Endothelial cell of umbilical vein (primary cell): ENCODE data around the gene HECW1. TPM values are rescaled to one million over a fixed set of nuclear protein-coding genes. Genes with fewer than 3 reads are reported as not detected.

Experiments used
- BruUV-seq: library from RNA; stranded (reverse); fragments of 400-500 nt; replicated peaks from 2 replicates; lab custom pipeline; 2021; lab: Mats Ljungman, UMichigan
- CTCF ChIA-PET: fragments of 300-600, 350-600 bp; sonication (Branson Sonifier 250); formaldehyde crosslinking; loops from one replicate; lab custom pipeline; 2021; ENCODE audit warnings: antibody characterized with exemption, inconsistent platforms; lab: Charles Lee
- POLR2A ChIA-PET: fragments of 300-600, 350-600 bp; sonication (Branson Sonifier 250); formaldehyde crosslinking; loops from one replicate; lab custom pipeline; 2021; ENCODE audit warnings: antibody characterized with exemption, inconsistent platforms; lab: Charles Lee
- DNase-seq: peaks from one replicate; pipeline ENCODE4 v3.0.0-alpha.2; 2011; ENCODE audit warnings: low read depth, low spot score
- FAIRE-seq: peaks from 2 replicates; lab custom pipeline; 2011; peaks lifted over from hg19 to GRCh38; lab: Jason Lieb, UNC
- H2AFZ ChIP-seq: 2 replicates; pipeline ENCODE4 v1.6.0; 2012; ENCODE audit warnings: low read depth, low read length, control low read depth, inconsistent platforms
- H3K27ac ChIP-seq: 2 replicates; pipeline ENCODE4 v1.5.1; 2011; ENCODE audit warnings: low read depth, mild to moderate bottlenecking, control low read depth, low read length, moderate library complexity; ENCODE audit not compliant: insufficient read depth
- H3K27me3 ChIP-seq, 2 experiments: 2 replicates each; pipeline versions ENCODE4 v1.6.0 to v1.6.1; 2011; ENCODE audit warnings: low read length in 2 of 2, mixed read lengths in 1 of 2; ENCODE audit not compliant: control insufficient read depth in 2 of 2, insufficient read depth in 2 of 2
- H3K36me3 ChIP-seq, 2 experiments: 2 replicates in 1 of 2; 3 replicates in 1 of 2; pipeline ENCODE4 v1.5.1; 2011; ENCODE audit warnings: low read length in 2 of 2, mild to moderate bottlenecking in 1 of 2, moderate library complexity in 1 of 2; ENCODE audit not compliant: control insufficient read depth in 2 of 2, insufficient read depth in 2 of 2; ENCODE audit errors: extremely low read depth in 1 of 2
- H3K4me1 ChIP-seq: 3 replicates; pipeline ENCODE4 v1.5.1; 2011; ENCODE audit warnings: mild to moderate bottlenecking, low read length; ENCODE audit not compliant: control insufficient read depth, insufficient read depth; ENCODE audit errors: extremely low read depth
- H3K4me2 ChIP-seq: 2 replicates; pipeline ENCODE4 v1.6.1; 2011; ENCODE audit warnings: low read length, control low read depth, mixed read lengths; ENCODE audit not compliant: insufficient read depth
- H3K4me3 ChIP-seq, 3 experiments: fragments of 200-600 bp in 1 of 3; sonication (generic), shearing (Covaris generic) in 1 of 3; replicated peaks in 1 of 3; 2 replicates each; pipeline ENCODE4 v1.5.1; 2011 to 2016; ENCODE audit warnings: control low read depth in 3 of 3, low read length in 3 of 3, mild to moderate bottlenecking in 2 of 3, inconsistent platforms in 1 of 3, low read depth in 1 of 3, moderate library complexity in 1 of 3; ENCODE audit not compliant: insufficient read depth in 1 of 3
- H3K79me2 ChIP-seq: 2 replicates; pipeline ENCODE4 v1.6.0; 2012; ENCODE audit warnings: low read length, inconsistent platforms; ENCODE audit not compliant: control insufficient read depth, insufficient read depth
- H3K9ac ChIP-seq: replicated peaks from 2 replicates; pipeline ENCODE3; 2011; ENCODE audit warnings: low read length, control low read depth; ENCODE audit not compliant: insufficient read depth; ENCODE audit errors: extremely low read depth
- H3K9me1 ChIP-seq: replicated peaks from 3 replicates; pipeline ENCODE4 v1.6.0; 2011; ENCODE audit warnings: mild to moderate bottlenecking, low read length; ENCODE audit not compliant: control insufficient read depth, insufficient read depth; ENCODE audit errors: extremely low read depth
- H3K9me3 ChIP-seq: replicated peaks from 2 replicates; pipeline ENCODE4 v1.5.1; 2012; ENCODE audit warnings: low read length, inconsistent platforms; ENCODE audit not compliant: control insufficient read depth, insufficient read depth
- H4K20me1 ChIP-seq: replicated peaks from 2 replicates; pipeline ENCODE3; 2011; ENCODE audit warnings: mild to moderate bottlenecking, low read length; ENCODE audit not compliant: control insufficient read depth, insufficient read depth; ENCODE audit errors: extremely low read depth
- EZH2 ChIP-seq: IDR thresholded peaks from 2 replicates; pipeline ENCODE4 v1.6.1; 2012; ENCODE audit warnings: borderline replicate concordance, low read depth, mild to moderate bottlenecking, moderate library complexity, low read length, inconsistent platforms; ENCODE audit not compliant: severe bottlenecking
- FOS ChIP-seq: IDR thresholded peaks from 2 replicates; pipeline ENCODE4 v1.6.1; 2011; ENCODE audit warnings: mild to moderate bottlenecking, low read length, moderate library complexity, borderline replicate concordance; ENCODE audit not compliant: insufficient read depth
- GATA2 ChIP-seq: IDR thresholded peaks from 2 replicates; pipeline ENCODE4 v1.7.0; 2011; ENCODE audit warnings: low read depth, mild to moderate bottlenecking, moderate library complexity, mixed read lengths, low read length; ENCODE audit not compliant: insufficient read length, insufficient read depth
- JUN ChIP-seq: IDR thresholded peaks from 2 replicates; pipeline ENCODE4 v1.6.1; 2011; ENCODE audit warnings: borderline replicate concordance, low read depth; ENCODE audit not compliant: insufficient read length, insufficient read depth
- MYC ChIP-seq: IDR thresholded peaks from one replicate; pipeline ENCODE4 v1.6.1; 2011; ENCODE audit warnings: mild to moderate bottlenecking, low read depth, low read length
- POLR2A ChIP-seq: IDR thresholded peaks from 2 replicates; pipeline ENCODE4 v1.6.1; 2012; ENCODE audit warnings: low read depth, mild to moderate bottlenecking, control low read depth, low read length
- POLR2AphosphoS5 ChIP-seq: IDR thresholded peaks from 2 replicates; pipeline ENCODE4 v1.6.1; 2012; ENCODE audit warnings: low read depth, mild to moderate bottlenecking, control low read depth, low read length, moderate library complexity; ENCODE audit not compliant: insufficient read depth
- dilution Hi-C: fragments of 300-500 bp; cut with MboI; formaldehyde crosslinking; loops from one replicate; pipeline ENCODE4 v1.15.0; 2019; ENCODE audit warnings: low sequenced_read_pairs; ENCODE audit not compliant: extremely low pct_ligation_motif_present
- intact Hi-C: fragments of 100-400 bp; cut with micrococcal nuclease; formaldehyde crosslinking; loops from one replicate; pipeline ENCODE4 v1.10.0; 2022
- polyA plus RNA-seq, 4 experiments: library from polyadenylated mRNA; depleted of rRNA in 3 of 4; stranded (reverse) in 3 of 4; unstranded in 1 of 4; fragments of >200 nt; gene quantifications; 2 replicates each; pipeline versions ENCODE4 v1.2.1 to v1.2.3, GENCODE V29; 2011 to 2012; ENCODE audit warnings: missing spikeins in 1 of 4
- total RNA-seq: library from RNA; stranded (reverse); gene quantifications from 2 replicates; pipeline ENCODE4 v1.2.3, GENCODE V29; 2021
- TF ChIP-seq, protein P1 (sequence below): IDR thresholded peaks from 2 replicates; pipeline ENCODE4 v1.6.1; 2011; ENCODE audit not compliant: insufficient read depth, insufficient read length
- TF ChIP-seq, protein P2 (sequence below), 2 donors: IDR thresholded peaks; 1 replicate in 1 of 2; 2 replicates in 1 of 2; pipeline ENCODE4 v1.5.1; 2011; ENCODE audit warnings: low read length in 2 of 2, mild to moderate bottlenecking in 2 of 2, moderate library complexity in 2 of 2, control low read depth in 1 of 2, inconsistent platforms in 1 of 2, low read depth in 1 of 2; ENCODE audit not compliant: insufficient read depth in 1 of 2; ENCODE audit errors: extremely low read depth in 1 of 2

Gene HECW1
- total and polyA plus RNA-seq, 2 donors (not counting 3 experiments of a cell fraction or from before 2014, with no cell fraction given) = not detected

DNA sequence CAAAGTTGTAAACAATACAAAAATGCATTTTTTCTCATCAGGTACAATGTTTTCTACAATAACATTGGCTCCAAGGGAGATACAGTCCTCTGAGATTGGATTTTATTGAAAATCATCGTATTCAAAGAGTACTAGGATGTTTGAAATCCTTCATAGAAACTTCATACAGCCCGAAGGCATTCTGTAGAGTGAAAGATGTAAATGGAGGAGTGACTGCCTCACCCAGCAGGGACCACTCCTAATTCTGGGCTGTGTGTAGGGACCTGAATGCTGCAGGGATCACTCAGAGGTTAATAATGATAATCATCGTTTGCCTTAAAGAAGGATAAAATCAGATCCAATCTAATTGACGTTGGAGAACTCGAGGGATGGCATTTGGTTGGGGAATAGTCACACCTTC, 198.6 kb downstream of the HECW1 start:
- CTCF ChIA-PET = no interaction called here
- no peak for DNase-seq
- H3K27me3 ChIP-seq = no peaks in the 10 kb centered on the region
- H3K36me3 ChIP-seq = no peaks in the 10 kb centered on the region
- H4K20me1 ChIP-seq = no peaks in the 10 kb centered on the region
- H3K9me3 ChIP-seq = no peaks in the 10 kb centered on the region
- H2AFZ ChIP-seq = no peak overlapping the region
- no peak for TF ChIP-seq GATA2
- TF ChIP-seq POLR2AphosphoS5 = no peak
- TF ChIP-seq, protein P1, sequence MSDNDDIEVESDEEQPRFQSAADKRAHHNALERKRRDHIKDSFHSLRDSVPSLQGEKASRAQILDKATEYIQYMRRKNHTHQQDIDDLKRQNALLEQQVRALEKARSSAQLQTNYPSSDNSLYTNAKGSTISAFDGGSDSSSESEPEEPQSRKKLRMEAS = no peak
- TF ChIP-seq, protein P2, sequence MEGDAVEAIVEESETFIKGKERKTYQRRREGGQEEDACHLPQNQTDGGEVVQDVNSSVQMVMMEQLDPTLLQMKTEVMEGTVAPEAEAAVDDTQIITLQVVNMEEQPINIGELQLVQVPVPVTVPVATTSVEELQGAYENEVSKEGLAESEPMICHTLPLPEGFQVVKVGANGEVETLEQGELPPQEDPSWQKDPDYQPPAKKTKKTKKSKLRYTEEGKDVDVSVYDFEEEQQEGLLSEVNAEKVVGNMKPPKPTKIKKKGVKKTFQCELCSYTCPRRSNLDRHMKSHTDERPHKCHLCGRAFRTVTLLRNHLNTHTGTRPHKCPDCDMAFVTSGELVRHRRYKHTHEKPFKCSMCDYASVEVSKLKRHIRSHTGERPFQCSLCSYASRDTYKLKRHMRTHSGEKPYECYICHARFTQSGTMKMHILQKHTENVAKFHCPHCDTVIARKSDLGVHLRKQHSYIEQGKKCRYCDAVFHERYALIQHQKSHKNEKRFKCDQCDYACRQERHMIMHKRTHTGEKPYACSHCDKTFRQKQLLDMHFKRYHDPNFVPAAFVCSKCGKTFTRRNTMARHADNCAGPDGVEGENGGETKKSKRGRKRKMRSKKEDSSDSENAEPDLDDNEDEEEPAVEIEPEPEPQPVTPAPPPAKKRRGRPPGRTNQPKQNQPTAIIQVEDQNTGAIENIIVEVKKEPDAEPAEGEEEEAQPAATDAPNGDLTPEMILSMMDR (IDR thresholded peaks at IDR 0.05; ENCODE audit: extremely low read depth in 1 of 2, insufficient read depth in 1 of 2, low read depth in 1 of 2, low read length in 2 of 2) = no peak
- no peak for TF ChIP-seq JUN
- TF ChIP-seq POLR2A = no peak
- TF ChIP-seq MYC = no peak
- TF ChIP-seq EZH2 = no peak
- no peak for TF ChIP-seq FOS
- no peak overlapping the region for H3K9ac ChIP-seq
- POLR2A ChIA-PET = no interaction called here
- dilution Hi-C loops = loop anchor here (25.0 kb wide), 1 partner anchor 324 kb away; no protein-coding TSS in a partner anchor
- BruUV-seq = no TSS peak
- H3K9me1 ChIP-seq = no peaks in the 10 kb centered on the region
- FAIRE-seq = no peak
- intact Hi-C loops = no loop called here
- H3K4me2 ChIP-seq = no peak overlapping the region
- no peak overlapping the region for H3K27ac ChIP-seq
- H3K79me2 ChIP-seq = no peaks in the 10 kb centered on the region
- H3K4me1 ChIP-seq = no peaks in the 10 kb centered on the region
- H3K4me3 ChIP-seq = no peak overlapping the region
